ENCODE data around the gene SPTLC1. TPM values are rescaled to one million over a fixed set of nuclear protein-coding genes. Genes with fewer than 3 reads are reported as not detected.
"Not testable (repeated sequence)": the region's sequence is repeated elsewhere in the genome, so short reads cannot be mapped to it uniquely, and the experiment has no call there.

SPTLC1 gene
- polyA plus RNA-seq, 4 donors, result 13.4 to 86.5 (median 37.9) TPM

GRCh38 chr9:92032891-92033290, 82.3 kb downstream of the SPTLC1 start:
- no peaks in the 10 kb centered on the region for H3K27me3 ChIP-seq (ENCODE audit: control insufficient read depth in 3 of 3, insufficient read depth in 3 of 3, low read length in 3 of 3)
- peaks cover 4 to 37% (median 24%) of the 10 kb centered on the region in 3 donors for H3K36me3 ChIP-seq (ENCODE audit: control insufficient read depth in 3 of 3, insufficient read depth in 2 of 3, low read depth in 1 of 3, low read length in 3 of 3)
- 95 to 96% (median 96%) methylated on average over 5 of the region's 5 CpGs for WGBS, 3 donors
- H3K27ac ChIP-seq (ENCODE audit: low read depth in 1 of 3, low read length in 2 of 3), result no peak overlapping the region
- H3K9me3 ChIP-seq (ENCODE audit: control insufficient read depth in 2 of 2, insufficient read depth in 1 of 2, low read depth in 1 of 2, low read length in 1 of 2), result no peaks in the 10 kb centered on the region
- peaks cover 0 to 6% (median 0%) of the 10 kb centered on the region in 3 donors for H3K4me1 ChIP-seq (ENCODE audit: control insufficient read depth in 3 of 3, insufficient read depth in 2 of 3, low read depth in 1 of 3, low read length in 2 of 3)
- no peak overlapping the region for H3K4me3 ChIP-seq (ENCODE audit: low read depth in 1 of 3, low read length in 3 of 3)
- DNase-seq (no peak), FAIRE-seq (no peak)

GRCh38 chr9:92030367-92030766, 84.8 kb downstream of the SPTLC1 start:
- no peak overlapping the region for H3K27ac ChIP-seq (ENCODE audit: low read depth in 1 of 3, low read length in 2 of 3)
- 90 to 98% (median 92%) methylated on average over 3 of the region's 3 CpGs for WGBS, 3 donors
- FAIRE-seq (no peak), DNase-seq (no peak)
- H3K9me3 ChIP-seq (ENCODE audit: control insufficient read depth in 2 of 2, insufficient read depth in 1 of 2, low read depth in 1 of 2, low read length in 1 of 2), result no peaks in the 10 kb centered on the region
- no peak overlapping the region for H3K4me3 ChIP-seq (ENCODE audit: low read depth in 1 of 3, low read length in 3 of 3)
- H3K4me1 ChIP-seq (ENCODE audit: control insufficient read depth in 3 of 3, insufficient read depth in 2 of 3, low read depth in 1 of 3, low read length in 2 of 3), result peaks cover 0 to 2% (median 0%) of the 10 kb centered on the region in 3 donors
- peaks cover 2 to 24% (median 10%) of the 10 kb centered on the region in 3 donors for H3K36me3 ChIP-seq (ENCODE audit: control insufficient read depth in 3 of 3, insufficient read depth in 2 of 3, low read depth in 1 of 3, low read length in 3 of 3)
- H3K27me3 ChIP-seq (ENCODE audit: control insufficient read depth in 3 of 3, insufficient read depth in 3 of 3, low read length in 3 of 3), result no peaks in the 10 kb centered on the region

GRCh38 chr9:92029553-92029952, 85.7 kb downstream of the SPTLC1 start:
- Histone ChIP-seq H3K4me3 (ENCODE audit: low read depth in 1 of 3, low read length in 3 of 3) (no peak overlapping the region), H3K27ac (ENCODE audit: low read depth in 1 of 3, low read length in 2 of 3) (no peak overlapping the region), H3K9me3 (ENCODE audit: control insufficient read depth in 2 of 2, insufficient read depth in 1 of 2, low read depth in 1 of 2, low read length in 1 of 2) (no peaks in the 10 kb centered on the region), H3K27me3 (ENCODE audit: control insufficient read depth in 3 of 3, insufficient read depth in 3 of 3, low read length in 3 of 3) (no peaks in the 10 kb centered on the region), H3K4me1 (ENCODE audit: control insufficient read depth in 3 of 3, insufficient read depth in 2 of 3, low read depth in 1 of 3, low read length in 2 of 3) (no peaks in the 10 kb centered on the region), H3K36me3 (ENCODE audit: control insufficient read depth in 3 of 3, insufficient read depth in 2 of 3, low read depth in 1 of 3, low read length in 3 of 3) (peaks cover 2 to 19% (median 10%) of the 10 kb centered on the region in 3 donors)
- 92 to 98% (median 98%) methylated on average over 4 of the region's 4 CpGs for WGBS, 3 donors
- FAIRE-seq, result no peak
- DNase-seq, result no peak

DNA sequence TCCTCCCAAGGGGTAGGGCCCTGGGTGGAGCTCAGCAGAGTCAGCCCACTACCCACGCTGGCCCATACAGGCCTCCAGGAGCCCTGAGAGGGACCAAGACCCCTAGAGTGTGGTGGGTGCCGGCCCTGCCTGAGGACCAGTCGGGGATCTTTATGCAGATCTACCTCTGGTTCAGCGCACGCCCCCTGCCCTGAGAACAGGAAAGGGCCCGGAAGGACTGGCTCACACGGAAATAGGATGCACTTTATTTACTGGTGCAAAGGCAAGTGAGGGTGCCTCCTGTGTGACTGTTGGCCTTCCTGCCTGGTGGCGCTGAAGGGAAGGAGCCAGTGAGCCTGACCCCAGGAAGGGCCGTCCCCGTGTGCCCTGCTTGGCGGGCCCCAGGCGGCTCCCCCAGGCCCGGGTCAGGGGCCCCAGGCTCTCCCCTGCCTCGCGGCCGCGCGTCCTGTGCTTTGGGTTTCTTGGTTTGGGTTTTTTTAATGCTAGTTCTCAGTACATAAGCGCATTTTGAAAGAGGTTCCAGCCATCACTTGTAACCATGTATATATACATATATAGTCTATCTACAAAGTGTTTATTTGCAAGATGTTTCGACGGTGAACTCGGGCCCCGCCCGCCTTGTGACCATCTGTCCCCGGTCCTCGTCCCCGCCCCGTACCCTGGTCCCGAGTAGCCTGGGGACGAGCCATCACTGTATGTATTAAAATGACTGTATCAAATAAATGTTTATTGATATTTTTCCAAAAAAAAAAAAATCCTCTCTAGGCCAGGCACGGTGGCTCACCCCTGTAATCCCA, 88.8 kb downstream of the SPTLC1 start:
- FAIRE-seq (no peak), DNase-seq (no peak)
- Histone ChIP-seq H3K4me1 (ENCODE audit: control insufficient read depth in 3 of 3, insufficient read depth in 2 of 3, low read depth in 1 of 3, low read length in 2 of 3) (no peaks in the 10 kb centered on the region), H3K9me3 (ENCODE audit: control insufficient read depth in 2 of 2, insufficient read depth in 1 of 2, low read depth in 1 of 2, low read length in 1 of 2) (no peaks in the 10 kb centered on the region), H3K27me3 (ENCODE audit: control insufficient read depth in 3 of 3, insufficient read depth in 3 of 3, low read length in 3 of 3) (no peaks in the 10 kb centered on the region), H3K4me3 (ENCODE audit: low read depth in 1 of 3, low read length in 3 of 3) (no peak overlapping the region), H3K27ac (ENCODE audit: low read depth in 1 of 3, low read length in 2 of 3) (no peak overlapping the region), H3K36me3 (ENCODE audit: control insufficient read depth in 3 of 3, insufficient read depth in 2 of 3, low read depth in 1 of 3, low read length in 3 of 3) (peaks cover 0 to 3% (median 0%) of the 10 kb centered on the region in 3 donors)
- 89 to 96% (median 96%) methylated on average over 30 to 31 of the region's 31 CpGs for WGBS, 3 donors

- not testable (repeated sequence) for H3K4me3 ChIP-seq (ENCODE audit: low read depth in 1 of 3, low read length in 3 of 3); H3K27me3 ChIP-seq (ENCODE audit: control insufficient read depth in 3 of 3, insufficient read depth in 3 of 3, low read length in 3 of 3); H3K9me3 ChIP-seq (ENCODE audit: control insufficient read depth in 2 of 2, insufficient read depth in 1 of 2, low read depth in 1 of 2, low read length in 1 of 2); H3K27ac ChIP-seq (ENCODE audit: low read depth in 1 of 3, low read length in 2 of 3); H3K36me3 ChIP-seq (ENCODE audit: control insufficient read depth in 3 of 3, insufficient read depth in 2 of 3, low read depth in 1 of 3, low read length in 3 of 3); FAIRE-seq; H3K4me1 ChIP-seq (ENCODE audit: control insufficient read depth in 3 of 3, insufficient read depth in 2 of 3, low read depth in 1 of 3, low read length in 2 of 3); DNase-seq
- WGBS, 3 donors, result 63 to 67% (median 67%) methylated on average over 7 of the region's 7 CpGs
These were observed 93.2 kb downstream of the SPTLC1 start for GRCh38 chr9:92021785-92022541.

- FAIRE-seq, result no peak
- no peak overlapping the region for H3K4me3 ChIP-seq (ENCODE audit: low read depth in 1 of 3, low read length in 3 of 3)
- no peaks in the 10 kb centered on the region for H3K4me1 ChIP-seq (ENCODE audit: control insufficient read depth in 3 of 3, insufficient read depth in 2 of 3, low read depth in 1 of 3, low read length in 2 of 3)
- 49 to 66% (median 60%) methylated on average over 5 of the region's 5 CpGs for WGBS, 3 donors
- H3K27ac ChIP-seq (ENCODE audit: low read depth in 1 of 3, low read length in 2 of 3), result no peak overlapping the region
- no peaks in the 10 kb centered on the region for H3K27me3 ChIP-seq (ENCODE audit: control insufficient read depth in 3 of 3, insufficient read depth in 3 of 3, low read length in 3 of 3)
- H3K9me3 ChIP-seq (ENCODE audit: control insufficient read depth in 2 of 2, insufficient read depth in 1 of 2, low read depth in 1 of 2, low read length in 1 of 2), result peaks cover 0 to 7% of the 10 kb centered on the region in 2 donors
- no peak for DNase-seq
- H3K36me3 ChIP-seq (ENCODE audit: control insufficient read depth in 3 of 3, insufficient read depth in 2 of 3, low read depth in 1 of 3, low read length in 3 of 3), result no peaks in the 10 kb centered on the region
These were observed 95.6 kb downstream of the SPTLC1 start for GRCh38 chr9:92019658-92020057.

GRCh38 chr9:92010705-92011536, 104.3 kb downstream of the SPTLC1 start:
- no peaks in the 10 kb centered on the region for H3K27me3 ChIP-seq (ENCODE audit: control insufficient read depth in 3 of 3, insufficient read depth in 3 of 3, low read length in 3 of 3)
- 57 to 91% (median 81%) methylated on average over 2 of the region's 2 CpGs for WGBS, 3 donors
- H3K9me3 ChIP-seq (ENCODE audit: control insufficient read depth in 2 of 2, insufficient read depth in 1 of 2, low read depth in 1 of 2, low read length in 1 of 2), result no peaks in the 10 kb centered on the region
- no peaks in the 10 kb centered on the region for H3K36me3 ChIP-seq (ENCODE audit: control insufficient read depth in 3 of 3, insufficient read depth in 2 of 3, low read depth in 1 of 3, low read length in 3 of 3)
- no peaks in the 10 kb centered on the region for H3K4me1 ChIP-seq (ENCODE audit: control insufficient read depth in 3 of 3, insufficient read depth in 2 of 3, low read depth in 1 of 3, low read length in 2 of 3)
- DNase-seq (no peak), FAIRE-seq (no peak)
- H3K27ac ChIP-seq (ENCODE audit: low read depth in 1 of 3, low read length in 2 of 3), result no peak overlapping the region
- no peak overlapping the region for H3K4me3 ChIP-seq (ENCODE audit: low read depth in 1 of 3, low read length in 3 of 3)

DNA sequence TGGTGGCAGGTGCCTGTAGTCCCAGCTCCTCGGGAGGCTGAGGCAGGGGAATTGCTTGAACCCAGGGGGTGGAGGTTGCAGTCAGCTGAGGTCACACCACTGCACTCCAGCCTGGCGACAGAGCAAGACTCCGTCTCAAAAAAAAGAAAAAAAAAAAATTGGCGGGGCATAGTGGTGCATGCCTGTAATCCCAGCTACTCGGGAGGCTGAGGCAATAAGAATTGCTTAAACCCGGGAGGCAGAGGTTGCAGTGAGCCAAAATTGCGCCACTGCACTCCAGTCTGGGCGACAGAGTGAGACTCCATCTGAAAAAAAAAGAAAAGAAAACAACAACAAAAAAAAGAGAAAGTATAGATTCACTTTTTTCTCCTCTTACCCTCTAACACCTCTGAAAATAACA, 105.0 kb downstream of the SPTLC1 start:
- H3K36me3 ChIP-seq (ENCODE audit: control insufficient read depth in 3 of 3, insufficient read depth in 2 of 3, low read depth in 1 of 3, low read length in 3 of 3); FAIRE-seq; H3K27ac ChIP-seq (ENCODE audit: low read depth in 1 of 3, low read length in 2 of 3); H3K4me3 ChIP-seq (ENCODE audit: low read depth in 1 of 3, low read length in 3 of 3); H3K4me1 ChIP-seq (ENCODE audit: control insufficient read depth in 3 of 3, insufficient read depth in 2 of 3, low read depth in 1 of 3, low read length in 2 of 3); DNase-seq; H3K27me3 ChIP-seq (ENCODE audit: control insufficient read depth in 3 of 3, insufficient read depth in 3 of 3, low read length in 3 of 3); H3K9me3 ChIP-seq (ENCODE audit: control insufficient read depth in 2 of 2, insufficient read depth in 1 of 2, low read depth in 1 of 2, low read length in 1 of 2): not testable (repeated sequence)
- 77 to 83% (median 81%) methylated on average over 8 of the region's 8 CpGs for WGBS, 3 donors
